H9 (cell line): ENCODE measurements around the gene RNF208. TPM values are rescaled to one million over a fixed set of nuclear protein-coding genes. Genes with fewer than 3 reads are reported as not detected.

Source experiments
- DNase-seq: peaks from one replicate; pipeline ENCODE4 v3.0.0-alpha.2; 2017
- H2AFZ ChIP-seq: one replicate; pipeline ENCODE4 v1.6.1; 2013; ENCODE audit warnings: mild to moderate bottlenecking, low read length, control low read depth, moderate library complexity
- H2AK5ac ChIP-seq: 2 replicates; pipeline ENCODE4 v1.6.1; 2013; ENCODE audit warnings: low read length, control low read depth, mixed read lengths; ENCODE audit not compliant: insufficient read length
- H2BK120ac ChIP-seq: one replicate; pipeline ENCODE4 v1.6.1; 2013; ENCODE audit warnings: low read depth, mild to moderate bottlenecking, low read length, control low read depth, inconsistent platforms; ENCODE audit not compliant: poor library complexity, severe bottlenecking
- H2BK12ac ChIP-seq: 2 replicates; pipeline ENCODE4 v1.6.1; 2013; ENCODE audit warnings: low read length, control low read depth, mixed read lengths, low read depth; ENCODE audit not compliant: insufficient read length
- H2BK15ac ChIP-seq: 2 replicates; pipeline ENCODE4 v1.6.1; 2013; ENCODE audit warnings: low read depth, low read length, control low read depth
- H2BK20ac ChIP-seq: one replicate; pipeline ENCODE4 v1.6.1; 2013; ENCODE audit warnings: low read depth, mild to moderate bottlenecking, low read length, control low read depth, inconsistent platforms; ENCODE audit not compliant: poor library complexity, severe bottlenecking
- H2BK5ac ChIP-seq: 2 replicates; pipeline ENCODE4 v1.6.1; 2013; ENCODE audit warnings: low read length, control low read depth, mixed read lengths; ENCODE audit not compliant: insufficient read length
- H3K14ac ChIP-seq: 2 replicates; pipeline ENCODE4 v1.6.1; 2013; ENCODE audit warnings: low read length, control low read depth; ENCODE audit not compliant: insufficient read depth
- H3K18ac ChIP-seq: 2 replicates; pipeline ENCODE4 v1.6.1; 2013; ENCODE audit warnings: low read depth, mild to moderate bottlenecking, mixed read lengths, low read length, control low read depth; ENCODE audit not compliant: insufficient read length
- H3K23ac ChIP-seq: 2 replicates; pipeline ENCODE4 v1.6.1; 2013; ENCODE audit warnings: low read length, control low read depth, mixed read lengths, low read depth; ENCODE audit not compliant: insufficient read length
- H3K23me2 ChIP-seq: 2 replicates; pipeline ENCODE4 v1.6.1; 2013; ENCODE audit warnings: low read depth, mild to moderate bottlenecking, mixed read lengths, low read length, control low read depth; ENCODE audit not compliant: insufficient read length, poor library complexity, severe bottlenecking
- H3K27ac ChIP-seq: 2 replicates; pipeline ENCODE4 v1.5.1; 2013; ENCODE audit warnings: low read length, control low read depth, mixed read lengths, low read depth; ENCODE audit not compliant: insufficient read length
- H3K27me3 ChIP-seq: 2 replicates; pipeline ENCODE4 v1.6.1; 2013; ENCODE audit warnings: low read length, control low read depth, inconsistent platforms; ENCODE audit not compliant: insufficient read depth
- H3K4ac ChIP-seq: 2 replicates; pipeline ENCODE4 v1.6.1; 2013; ENCODE audit warnings: low read depth, mild to moderate bottlenecking, control low read depth, inconsistent platforms, low read length, moderate library complexity
- H3K4me1 ChIP-seq: 2 replicates; pipeline ENCODE4 v1.6.1; 2013; ENCODE audit warnings: low read length, control low read depth, inconsistent platforms; ENCODE audit not compliant: insufficient read depth
- H3K4me2 ChIP-seq: 2 replicates; pipeline ENCODE4 v1.6.1; 2013; ENCODE audit warnings: low read length, control low read depth, mixed read lengths; ENCODE audit not compliant: insufficient read length, insufficient read depth
- H3K56ac ChIP-seq: 2 replicates; pipeline ENCODE4 v1.6.1; 2013; ENCODE audit warnings: low read depth, mild to moderate bottlenecking, mixed read lengths, low read length, control low read depth; ENCODE audit not compliant: insufficient read length
- H3K79me1 ChIP-seq: 2 replicates; pipeline ENCODE4 v1.6.1; 2013; ENCODE audit warnings: low read depth, mild to moderate bottlenecking, moderate library complexity, low read length, control low read depth, inconsistent platforms; ENCODE audit not compliant: insufficient read depth, poor library complexity, severe bottlenecking
- H3K79me2 ChIP-seq: 2 replicates; pipeline ENCODE4 v1.6.1; 2013; ENCODE audit warnings: low read length, control low read depth, inconsistent platforms; ENCODE audit not compliant: insufficient read depth
- H3K9ac ChIP-seq: 2 replicates; pipeline ENCODE4 v1.6.1; 2013; ENCODE audit warnings: low read length, control low read depth, mixed read lengths; ENCODE audit not compliant: insufficient read length; ENCODE audit errors: extremely low read depth
- H3K9me3 ChIP-seq: one replicate; pipeline ENCODE4 v1.6.1; 2013; ENCODE audit warnings: low read depth, low read length, inconsistent platforms; ENCODE audit not compliant: control insufficient read depth
- H3T11ph ChIP-seq: one replicate; pipeline ENCODE4 v1.6.1; 2013; ENCODE audit warnings: mild to moderate bottlenecking, low read length, control low read depth, inconsistent platforms
- H4K20me1 ChIP-seq: one replicate; pipeline ENCODE4 v1.6.1; 2013; ENCODE audit not compliant: control insufficient read depth, insufficient read length, insufficient read depth
- H4K5ac ChIP-seq: 2 replicates; pipeline ENCODE4 v1.6.1; 2013; ENCODE audit warnings: low read depth, mild to moderate bottlenecking, mixed read lengths, low read length, control low read depth; ENCODE audit not compliant: insufficient read length
- H4K8ac ChIP-seq: replicated peaks from 2 replicates; pipeline ENCODE4 v1.6.1; 2013; ENCODE audit warnings: low read length, control low read depth, mixed read lengths, low read depth; ENCODE audit not compliant: insufficient read length
- H4K91ac ChIP-seq: 2 replicates; pipeline ENCODE4 v1.6.1; 2013; ENCODE audit warnings: low read depth, mild to moderate bottlenecking, moderate library complexity, mixed read lengths, low read length, control low read depth; ENCODE audit not compliant: insufficient read length
- H3K27ac Mint-ChIP-seq, 3 experiments: 2 replicates in 2 of 3; 3 replicates in 1 of 3; pipeline ENCODE4 v1.8.0; 2020 to 2021; ENCODE audit warnings: mixed read lengths in 3 of 3, mild to moderate bottlenecking in 1 of 3, moderate library complexity in 1 of 3
- H3K27me3 Mint-ChIP-seq: 2 replicates; pipeline ENCODE4 v1.8.0; 2021; ENCODE audit warnings: low read depth, mild to moderate bottlenecking, moderate library complexity, mixed read lengths
- H3K36me3 Mint-ChIP-seq, 3 experiments: 2 replicates in 2 of 3; 3 replicates in 1 of 3; pipeline ENCODE4 v1.8.0; 2020 to 2021; ENCODE audit warnings: low read depth in 3 of 3, mixed read lengths in 3 of 3; ENCODE audit not compliant: insufficient read depth in 1 of 3
- H3K4me1 Mint-ChIP-seq, 2 experiments: 2 replicates each; pipeline ENCODE4 v1.8.0; 2020; ENCODE audit warnings: mixed read lengths in 2 of 2
- H3K4me3 Mint-ChIP-seq, 2 experiments: 2 replicates in 1 of 2; 3 replicates in 1 of 2; pipeline ENCODE4 v1.8.0; 2020 to 2021; ENCODE audit warnings: mild to moderate bottlenecking in 2 of 2, mixed read lengths in 2 of 2, moderate library complexity in 1 of 2
- H3K9me3 Mint-ChIP-seq, 2 experiments: 2 replicates in 1 of 2; 3 replicates in 1 of 2; pipeline ENCODE4 v1.8.0; 2020; ENCODE audit warnings: mild to moderate bottlenecking in 2 of 2, mixed read lengths in 2 of 2, moderate library complexity in 1 of 2
- WGBS: extraction: QIAGEN DNeasy Blood & Tissue Kit; methylation state at CpG from one replicate; pipeline ENCODE4 v1.1.7; 2013; ENCODE audit warnings: missing lambda C conversion rate, low lambda C conversion rate, mixed read lengths; ENCODE audit not compliant: insufficient read length; ENCODE audit errors: extremely low coverage; 5-methylcytosine and 5-hydroxymethylcytosine counted together
- total RNA-seq: library from RNA; stranded (reverse); gene quantifications from 2 replicates; pipeline ENCODE4 v1.2.1, GENCODE V29; 2021
- TF ChIP-seq, protein P1 (sequence below): fragments of 200-600 bp; sonication (generic); conservative IDR thresholded peaks from 3 replicates; pipeline ENCODE4 v1.8.0; 2021; ENCODE audit warnings: antibody characterized with exemption, mild to moderate bottlenecking

RNF208 gene
- total RNA-seq, 1 experiment from 2014 or later, result 7.7 TPM

DNA sequence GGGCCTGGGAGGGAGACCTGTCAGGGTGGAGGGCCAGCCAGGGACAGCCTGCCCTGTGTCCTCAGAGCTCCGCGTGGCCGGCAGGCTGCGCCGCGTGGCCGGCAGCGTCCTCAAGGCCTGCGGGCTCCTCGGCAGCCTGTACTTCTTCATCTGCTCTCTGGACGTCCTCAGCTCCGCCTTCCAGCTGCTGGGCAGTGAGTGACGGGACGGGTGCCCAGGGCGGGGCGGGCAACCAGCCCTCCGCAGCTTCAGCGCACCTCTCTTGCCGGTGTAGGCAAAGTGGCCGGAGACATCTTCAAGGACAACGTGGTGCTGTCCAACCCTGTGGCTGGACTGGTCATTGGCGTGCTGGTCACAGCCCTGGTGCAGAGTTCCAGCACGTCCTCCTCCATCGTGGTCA lies 10.5 kb upstream of the RNF208 start:
- H3K27ac ChIP-seq, result no peak overlapping the region
- DNase-seq, result no peak
- no peaks in the 10 kb centered on the region for H3K27me3 ChIP-seq
- H3K56ac ChIP-seq, result no peak overlapping the region
- Mint-ChIP-seq H3K27me3 (peaks cover 7% of the 10 kb centered on the region), H3K36me3 (no peaks in the 10 kb centered on the region), H3K27ac (no peak overlapping the region), H3K4me3 (no peak overlapping the region), H3K9me3 (no peaks in the 10 kb centered on the region), H3K4me1 (peaks cover 7 to 13% of the 10 kb centered on the region in 2 experiments)
- no peak overlapping the region for H3K23ac ChIP-seq
- no peaks in the 10 kb centered on the region for H3K23me2 ChIP-seq
- no peaks in the 10 kb centered on the region for H3K79me1 ChIP-seq
- H2BK12ac ChIP-seq, result no peak overlapping the region
- no peak overlapping the region for H2BK20ac ChIP-seq
- no peak overlapping the region for H2AK5ac ChIP-seq
- peak overlapping the region; percentile 71; the same call in 1 of the 2 replicates for H2BK15ac ChIP-seq
- no peaks in the 10 kb centered on the region for H3K79me2 ChIP-seq
- H4K5ac ChIP-seq, result no peak overlapping the region
- no peak overlapping the region for H3K4me2 ChIP-seq
- no peak overlapping the region for H3K14ac ChIP-seq
- no peak overlapping the region for H3K4ac ChIP-seq
- no peak overlapping the region for H3T11ph ChIP-seq
- no peaks in the 10 kb centered on the region for H4K20me1 ChIP-seq
- WGBS, result no CpG with 5 or more reads among the region's 24 CpGs
- H3K18ac ChIP-seq, result no peak overlapping the region
- no peak overlapping the region for H2AFZ ChIP-seq
- H2BK5ac ChIP-seq, result no peak overlapping the region
- H3K9me3 ChIP-seq, result no peaks in the 10 kb centered on the region
- H3K9ac ChIP-seq, result no peak overlapping the region
- H2BK120ac ChIP-seq, result no peak overlapping the region
- TF ChIP-seq, protein P1, sequence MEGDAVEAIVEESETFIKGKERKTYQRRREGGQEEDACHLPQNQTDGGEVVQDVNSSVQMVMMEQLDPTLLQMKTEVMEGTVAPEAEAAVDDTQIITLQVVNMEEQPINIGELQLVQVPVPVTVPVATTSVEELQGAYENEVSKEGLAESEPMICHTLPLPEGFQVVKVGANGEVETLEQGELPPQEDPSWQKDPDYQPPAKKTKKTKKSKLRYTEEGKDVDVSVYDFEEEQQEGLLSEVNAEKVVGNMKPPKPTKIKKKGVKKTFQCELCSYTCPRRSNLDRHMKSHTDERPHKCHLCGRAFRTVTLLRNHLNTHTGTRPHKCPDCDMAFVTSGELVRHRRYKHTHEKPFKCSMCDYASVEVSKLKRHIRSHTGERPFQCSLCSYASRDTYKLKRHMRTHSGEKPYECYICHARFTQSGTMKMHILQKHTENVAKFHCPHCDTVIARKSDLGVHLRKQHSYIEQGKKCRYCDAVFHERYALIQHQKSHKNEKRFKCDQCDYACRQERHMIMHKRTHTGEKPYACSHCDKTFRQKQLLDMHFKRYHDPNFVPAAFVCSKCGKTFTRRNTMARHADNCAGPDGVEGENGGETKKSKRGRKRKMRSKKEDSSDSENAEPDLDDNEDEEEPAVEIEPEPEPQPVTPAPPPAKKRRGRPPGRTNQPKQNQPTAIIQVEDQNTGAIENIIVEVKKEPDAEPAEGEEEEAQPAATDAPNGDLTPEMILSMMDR, result no peak
- H4K91ac ChIP-seq, result no peak overlapping the region
- no peak overlapping the region for H4K8ac ChIP-seq
- H3K4me1 ChIP-seq, result peaks cover 3% of the 10 kb centered on the region; the same call in 1 of the 2 replicates
